HG02798 (cell line): ENCODE data around the gene CYP8B1.

Source experiments
- ATAC-seq: cut with Tn5 transposase; IDR thresholded peaks from one replicate; pipeline ENCODE4 v1.9.1; 2021; ENCODE audit warnings: mild to moderate bottlenecking; ENCODE audit not compliant: unreplicated experiment, poor library complexity

Gene CYP8B1, protein sequence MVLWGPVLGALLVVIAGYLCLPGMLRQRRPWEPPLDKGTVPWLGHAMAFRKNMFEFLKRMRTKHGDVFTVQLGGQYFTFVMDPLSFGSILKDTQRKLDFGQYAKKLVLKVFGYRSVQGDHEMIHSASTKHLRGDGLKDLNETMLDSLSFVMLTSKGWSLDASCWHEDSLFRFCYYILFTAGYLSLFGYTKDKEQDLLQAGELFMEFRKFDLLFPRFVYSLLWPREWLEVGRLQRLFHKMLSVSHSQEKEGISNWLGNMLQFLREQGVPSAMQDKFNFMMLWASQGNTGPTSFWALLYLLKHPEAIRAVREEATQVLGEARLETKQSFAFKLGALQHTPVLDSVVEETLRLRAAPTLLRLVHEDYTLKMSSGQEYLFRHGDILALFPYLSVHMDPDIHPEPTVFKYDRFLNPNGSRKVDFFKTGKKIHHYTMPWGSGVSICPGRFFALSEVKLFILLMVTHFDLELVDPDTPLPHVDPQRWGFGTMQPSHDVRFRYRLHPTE

DNA sequence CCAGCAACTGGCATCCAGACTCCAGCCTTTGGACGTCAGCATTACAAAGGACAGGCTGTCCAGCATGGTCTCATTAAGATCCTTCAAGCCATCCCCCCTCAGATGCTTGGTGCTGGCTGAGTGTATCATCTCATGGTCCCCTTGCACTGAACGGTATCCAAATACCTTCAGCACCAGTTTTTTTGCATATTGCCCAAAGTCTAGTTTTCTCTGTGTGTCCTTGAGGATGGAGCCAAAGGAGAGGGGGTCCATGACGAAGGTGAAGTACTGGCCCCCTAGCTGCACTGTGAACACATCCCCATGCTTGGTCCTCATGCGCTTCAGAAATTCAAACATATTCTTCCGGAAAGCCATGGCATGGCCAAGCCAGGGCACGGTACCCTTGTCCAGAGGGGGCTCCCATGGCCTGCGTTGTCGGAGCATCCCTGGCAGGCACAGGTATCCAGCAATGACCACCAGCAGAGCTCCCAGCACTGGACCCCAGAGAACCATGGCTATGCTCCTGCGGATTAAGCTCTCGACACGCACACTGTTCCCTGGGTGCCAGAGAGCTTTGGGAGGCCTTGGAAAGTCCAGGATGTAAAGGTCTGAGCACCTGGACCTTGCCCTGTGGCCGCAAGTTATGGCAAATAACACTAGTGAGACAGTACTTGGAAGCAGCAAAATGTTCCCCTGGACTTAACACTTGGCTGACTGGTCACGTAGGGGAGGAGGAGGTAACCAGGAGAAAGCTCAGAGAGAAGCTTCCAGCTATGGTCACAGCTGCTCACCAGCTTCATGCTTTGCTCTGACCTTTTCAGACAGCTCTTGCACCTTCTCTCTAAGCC, at the start of gene CYP8B1:
Gene CYP8B1, minus strand, starts transcription at position 555 of the 827 bp plus-strand sequence. Its CDS starts 63 bp downstream, at position 492.
- ATAC-seq, result no peak

DNA sequence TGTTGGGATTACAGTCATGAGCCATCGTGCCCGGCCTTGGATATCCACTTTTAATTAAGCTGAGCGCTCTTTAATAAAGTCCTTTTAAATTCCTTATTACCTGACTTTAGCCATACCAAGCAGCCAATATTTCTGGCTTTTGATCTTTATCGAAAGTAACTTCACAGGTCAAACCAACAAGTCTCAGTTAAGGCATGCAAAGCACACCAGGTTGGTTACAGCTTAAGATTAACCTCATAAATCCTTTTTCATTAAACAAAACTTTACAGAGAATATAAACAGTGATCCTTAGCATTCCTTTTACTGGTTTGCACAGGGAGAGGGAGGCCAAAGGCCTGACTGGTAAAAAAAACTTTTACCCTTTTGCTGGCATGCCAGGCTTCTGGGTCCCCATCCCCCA, 47.9 kb upstream of the CYP8B1 start:
- no peak for ATAC-seq

DNA sequence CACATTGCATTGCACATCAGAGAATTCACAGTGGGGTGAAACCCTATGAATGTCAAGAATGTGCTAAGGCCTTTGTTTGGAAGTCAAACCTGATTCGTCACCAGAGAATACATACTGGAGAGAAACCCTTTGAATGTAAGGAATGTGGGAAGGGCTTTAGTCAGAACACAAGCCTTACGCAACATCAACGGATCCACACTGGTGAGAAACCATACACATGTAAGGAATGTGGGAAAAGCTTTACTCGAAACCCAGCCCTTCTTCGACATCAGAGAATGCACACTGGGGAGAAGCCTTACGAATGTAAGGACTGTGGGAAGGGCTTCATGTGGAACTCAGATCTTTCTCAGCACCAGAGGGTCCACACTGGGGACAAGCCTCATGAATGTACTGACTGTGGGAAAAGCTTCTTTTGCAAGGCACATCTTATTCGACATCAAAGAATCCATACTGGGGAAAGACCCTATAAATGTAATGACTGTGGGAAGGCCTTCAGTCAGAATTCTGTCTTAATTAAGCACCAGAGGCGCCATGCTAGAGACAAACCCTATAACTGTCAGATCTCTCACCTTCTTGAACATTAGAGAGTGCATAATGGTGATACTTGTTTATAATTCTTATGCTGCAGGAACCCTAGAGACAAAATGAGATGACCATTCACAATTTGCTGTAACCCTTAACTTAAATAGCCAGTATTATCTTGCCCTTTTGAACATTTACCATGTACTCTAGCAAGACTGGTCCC, 39.3 kb upstream of the CYP8B1 start:
- ATAC-seq, result no peak

DNA sequence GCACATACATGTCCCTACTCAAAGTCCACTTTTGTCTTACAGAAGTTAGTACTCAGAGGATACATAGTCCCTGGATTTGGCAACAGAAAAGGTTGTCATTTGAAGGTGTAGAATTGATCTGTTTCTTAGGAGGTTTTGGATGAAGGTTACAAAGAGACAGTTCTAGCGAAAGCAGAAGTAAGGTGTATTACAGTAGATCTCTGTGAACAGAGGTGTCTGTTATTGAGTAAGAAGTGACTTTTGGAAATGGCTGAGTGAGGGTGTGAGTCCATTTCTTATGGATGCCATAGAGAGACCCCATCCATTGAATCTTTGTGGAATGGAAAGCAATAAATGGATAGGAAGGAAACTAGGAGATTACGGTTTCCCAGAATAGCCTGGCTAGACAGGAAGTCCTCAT, 35.9 kb upstream of the CYP8B1 start:
- no peak for ATAC-seq

DNA sequence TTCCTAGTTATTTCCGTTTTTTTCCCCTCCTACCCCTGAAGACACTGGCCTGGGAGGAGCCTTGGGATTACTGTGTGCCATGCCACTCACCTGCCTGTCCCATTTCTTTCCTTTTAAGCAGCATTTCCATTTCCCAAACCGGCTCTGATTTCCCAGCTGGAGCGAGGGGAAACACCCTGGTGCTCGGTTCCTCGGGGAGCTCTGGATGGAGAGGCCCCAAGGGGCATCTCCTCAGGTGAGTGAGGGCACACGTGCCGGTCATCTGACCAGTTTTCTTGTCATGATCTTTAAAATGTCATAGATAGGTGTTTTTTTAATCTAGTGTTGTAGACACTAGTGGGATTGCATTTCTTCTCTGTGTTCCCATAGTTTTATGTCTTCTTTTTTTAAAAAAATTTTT, 33.0 kb upstream of the CYP8B1 start:
- no peak for ATAC-seq

DNA sequence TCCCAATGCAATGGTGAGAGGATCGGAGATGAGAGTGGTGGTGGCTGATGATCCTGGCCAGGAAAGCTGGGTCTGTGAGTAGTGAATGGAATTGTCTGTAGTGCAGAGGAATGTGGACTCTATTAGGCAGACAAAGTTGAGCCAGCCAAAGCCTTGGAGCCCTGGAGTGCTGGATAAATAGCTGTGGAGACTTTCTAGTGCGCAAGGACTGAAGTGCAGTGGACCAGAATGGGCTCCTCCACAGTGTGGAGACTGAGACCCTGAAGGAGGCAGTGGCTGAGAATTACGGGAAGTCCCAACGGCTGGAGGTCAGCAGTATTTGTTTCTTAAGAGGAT, 31.1 kb upstream of the CYP8B1 start:
- ATAC-seq, result no peak

DNA sequence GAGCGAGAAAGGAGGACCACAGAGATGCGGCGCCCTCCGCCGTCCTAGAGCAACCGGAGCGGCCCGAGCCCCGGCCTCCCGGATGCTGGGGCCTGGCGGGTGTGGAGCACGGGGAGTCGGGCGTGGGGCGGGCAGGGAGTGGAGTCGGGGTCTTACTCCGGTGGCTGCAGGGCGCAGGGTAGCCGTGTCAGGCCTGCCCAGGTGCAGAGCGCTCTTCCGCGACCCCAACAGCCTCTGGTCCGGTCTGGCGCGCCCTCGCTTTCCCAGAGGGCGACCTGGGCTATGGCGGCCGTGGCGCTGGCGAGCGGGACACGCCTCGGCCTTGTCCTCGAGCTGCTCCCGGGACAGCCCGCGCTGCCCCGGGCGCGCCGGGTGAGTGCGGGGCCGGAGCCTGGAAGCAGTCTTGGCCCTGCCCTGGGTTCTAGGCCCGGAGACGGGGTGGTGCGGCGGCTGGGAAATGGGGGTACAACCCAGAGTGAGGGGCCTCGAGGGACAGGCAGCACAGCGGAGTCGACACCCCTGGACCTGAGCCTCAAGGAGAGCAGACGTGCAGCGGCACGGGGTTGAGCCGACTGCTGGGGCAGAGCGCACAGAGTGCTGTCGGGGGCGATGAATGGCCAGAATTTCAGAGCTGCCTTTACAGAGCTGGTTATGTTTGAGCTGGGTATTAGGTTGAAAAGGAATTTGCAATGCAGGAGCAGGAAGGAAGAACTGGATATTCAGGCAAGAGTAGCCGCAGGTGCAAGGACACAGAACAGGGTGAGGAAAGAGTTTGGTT, 30.6 kb upstream of the CYP8B1 start, which contains the start of gene ZNF662:
Gene ZNF662, plus strand, starts transcription at position 73 of the 778 bp plus-strand sequence. CDS start 1,973 bp downstream, outside the sequence.
- no peak for ATAC-seq

DNA sequence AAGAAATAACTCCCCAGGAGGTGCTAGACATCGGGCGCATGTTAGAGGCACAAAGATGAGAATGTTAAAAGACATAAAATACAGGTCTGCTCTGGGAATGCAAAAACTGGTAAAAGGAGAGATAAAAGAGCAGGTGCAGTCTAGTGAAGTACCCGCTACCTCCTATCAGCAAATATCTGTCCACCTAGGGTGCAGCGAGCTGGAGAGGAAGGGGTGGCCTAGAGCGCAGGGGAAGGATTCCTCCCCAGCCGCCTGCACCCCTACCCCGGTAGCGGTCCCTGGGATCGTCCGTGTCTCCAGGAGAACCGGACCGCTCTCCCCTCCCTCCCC, 30.0 kb upstream of the CYP8B1 start:
- ATAC-seq, result no peak

DNA sequence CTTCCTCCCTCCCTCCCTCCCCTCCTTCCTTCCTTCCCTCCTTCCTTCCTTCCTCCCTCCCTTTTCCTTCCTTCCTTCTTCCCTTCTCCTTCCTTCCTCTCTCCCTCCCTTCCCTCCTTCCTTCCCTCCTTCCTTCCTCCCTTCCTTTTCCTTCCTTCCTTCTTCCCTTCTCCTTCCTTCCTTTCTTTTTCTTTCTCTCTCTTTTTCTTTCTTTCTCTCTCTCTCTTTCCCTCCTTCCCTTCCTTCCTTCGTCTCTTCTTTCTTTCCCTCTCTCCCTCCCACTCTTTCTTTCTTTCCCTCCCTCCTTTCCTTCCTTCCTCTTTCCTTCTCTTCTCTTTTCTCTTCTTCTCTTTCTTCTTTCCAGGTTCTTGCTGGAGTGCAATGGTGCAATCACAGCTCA, 28.4 kb upstream of the CYP8B1 start:
- no peak for ATAC-seq

DNA sequence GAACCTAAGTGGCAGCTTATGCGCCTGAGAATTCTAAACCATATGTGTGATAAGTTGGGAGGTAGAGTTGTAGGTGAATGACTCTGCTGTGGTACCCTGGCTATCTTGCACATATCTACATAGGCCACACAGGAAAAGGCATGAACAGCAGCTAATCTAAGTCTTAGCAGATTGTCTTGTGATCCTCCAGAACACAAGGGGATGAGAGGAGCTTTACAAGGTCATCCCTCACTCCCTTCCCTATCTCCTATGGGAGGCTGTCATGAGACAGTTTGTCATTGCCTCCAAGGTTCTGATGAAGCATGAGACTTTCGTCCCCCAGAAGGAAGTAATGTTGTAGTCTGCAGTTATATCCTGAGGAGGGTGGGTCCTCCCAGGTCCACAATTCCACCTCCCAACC, 26.6 kb upstream of the CYP8B1 start:
- ATAC-seq, result no peak

DNA sequence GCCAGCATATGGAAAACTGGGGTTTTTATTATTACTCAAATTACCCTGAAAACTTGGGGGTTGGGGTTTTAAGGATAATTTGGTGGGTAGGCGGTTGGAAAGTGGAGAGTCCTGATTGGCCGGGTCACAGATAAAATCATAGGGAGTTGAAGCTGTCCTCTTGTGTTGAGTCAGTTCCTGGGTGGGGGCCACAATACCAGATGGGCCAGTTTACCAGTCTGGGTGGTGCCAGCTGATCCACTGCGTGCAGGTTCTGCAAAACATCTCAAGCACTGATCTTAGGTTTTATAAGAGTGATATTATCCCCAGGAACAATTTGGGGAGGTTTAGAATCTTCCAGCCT, 25.4 kb upstream of the CYP8B1 start:
- no peak for ATAC-seq

DNA sequence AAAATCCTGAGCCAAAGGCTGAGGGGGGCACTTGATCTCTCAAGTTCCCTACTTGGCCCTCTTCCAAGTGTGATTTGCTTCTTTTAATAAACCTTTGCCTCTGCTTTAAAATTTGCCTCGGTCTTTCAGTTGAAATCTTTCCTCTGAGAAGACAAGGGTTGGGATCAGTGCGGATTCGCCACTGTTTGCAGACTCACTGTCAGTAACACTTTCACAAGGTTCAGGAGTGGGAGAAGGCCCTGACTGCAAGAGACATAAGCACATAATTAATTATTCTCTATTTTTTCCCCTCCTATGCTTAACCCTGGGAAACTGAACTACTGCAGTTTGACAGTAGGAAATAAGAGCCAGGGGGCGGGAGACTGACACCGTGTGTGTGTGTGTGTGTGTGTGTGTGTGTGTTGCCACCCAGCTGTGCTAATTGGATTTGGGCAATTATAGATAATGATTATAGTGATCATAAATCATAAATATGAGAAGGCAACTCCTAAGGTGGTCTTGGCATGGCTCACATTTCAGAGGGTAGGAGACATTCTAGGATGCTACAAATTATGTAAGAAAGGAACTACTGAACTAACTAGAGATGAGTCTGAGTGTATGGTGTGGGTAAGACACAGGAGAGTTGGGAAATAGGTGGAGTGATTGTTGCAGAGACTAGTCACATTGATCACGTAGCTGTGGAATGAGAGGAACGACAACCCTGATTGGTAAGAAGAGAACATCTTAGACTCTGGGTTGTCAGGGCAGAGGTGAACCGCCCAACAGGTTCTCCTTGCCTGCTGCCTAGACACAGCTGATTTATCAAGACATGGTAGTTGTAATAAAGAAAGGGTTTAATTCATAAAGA, 24.8 kb upstream of the CYP8B1 start:
- ATAC-seq, result no peak

DNA sequence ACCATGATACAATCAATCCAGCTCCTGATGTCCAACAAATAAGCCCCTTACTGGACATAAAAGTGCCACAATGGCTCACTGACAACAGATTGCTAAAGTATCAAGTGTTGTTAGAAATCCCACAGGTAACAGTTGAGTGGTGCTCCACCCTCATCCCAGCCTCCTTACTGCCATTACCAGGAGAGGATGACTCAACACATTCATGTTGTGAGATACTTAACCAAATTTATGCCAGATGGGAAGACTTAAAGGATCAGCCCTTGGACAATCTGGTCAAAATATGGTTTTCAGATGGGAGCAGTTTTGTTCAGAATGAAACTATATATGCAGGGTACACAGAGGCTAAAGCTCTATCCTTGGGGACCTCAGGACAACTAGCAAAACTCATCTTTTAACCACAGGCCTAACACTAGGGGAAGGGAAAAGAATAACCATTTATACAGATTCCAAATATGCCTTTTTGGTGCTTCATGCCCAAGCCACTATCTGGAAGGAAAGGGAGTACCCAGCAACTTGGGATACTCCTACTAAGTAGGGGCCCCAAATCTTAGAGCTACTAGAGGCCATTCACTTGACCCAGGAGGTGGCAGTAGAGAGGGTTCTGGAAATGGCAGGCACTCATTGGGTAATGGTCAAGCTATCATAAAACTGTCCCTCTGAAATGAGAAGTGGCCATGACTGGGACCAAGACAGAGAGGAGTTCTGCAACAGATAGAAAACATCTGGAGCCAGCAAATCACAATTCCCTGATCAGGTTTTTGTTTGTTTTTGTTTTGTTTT, 23.4 kb upstream of the CYP8B1 start:
- no peak for ATAC-seq

DNA sequence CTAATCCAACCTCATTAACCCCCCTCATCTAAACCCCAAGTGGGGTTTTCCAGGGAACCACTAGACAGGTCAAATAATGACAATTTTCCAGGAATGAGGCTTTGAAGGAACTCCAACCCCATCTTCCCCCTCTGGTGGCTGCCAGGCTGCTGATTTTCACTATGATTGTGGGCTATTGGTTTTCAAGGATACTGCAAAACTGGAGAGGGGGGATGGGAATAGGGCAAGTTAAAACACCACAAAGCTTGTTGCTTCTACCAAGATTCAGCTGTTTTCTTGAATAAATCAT, 19.8 kb upstream of the CYP8B1 start:
- ATAC-seq, result no peak

DNA sequence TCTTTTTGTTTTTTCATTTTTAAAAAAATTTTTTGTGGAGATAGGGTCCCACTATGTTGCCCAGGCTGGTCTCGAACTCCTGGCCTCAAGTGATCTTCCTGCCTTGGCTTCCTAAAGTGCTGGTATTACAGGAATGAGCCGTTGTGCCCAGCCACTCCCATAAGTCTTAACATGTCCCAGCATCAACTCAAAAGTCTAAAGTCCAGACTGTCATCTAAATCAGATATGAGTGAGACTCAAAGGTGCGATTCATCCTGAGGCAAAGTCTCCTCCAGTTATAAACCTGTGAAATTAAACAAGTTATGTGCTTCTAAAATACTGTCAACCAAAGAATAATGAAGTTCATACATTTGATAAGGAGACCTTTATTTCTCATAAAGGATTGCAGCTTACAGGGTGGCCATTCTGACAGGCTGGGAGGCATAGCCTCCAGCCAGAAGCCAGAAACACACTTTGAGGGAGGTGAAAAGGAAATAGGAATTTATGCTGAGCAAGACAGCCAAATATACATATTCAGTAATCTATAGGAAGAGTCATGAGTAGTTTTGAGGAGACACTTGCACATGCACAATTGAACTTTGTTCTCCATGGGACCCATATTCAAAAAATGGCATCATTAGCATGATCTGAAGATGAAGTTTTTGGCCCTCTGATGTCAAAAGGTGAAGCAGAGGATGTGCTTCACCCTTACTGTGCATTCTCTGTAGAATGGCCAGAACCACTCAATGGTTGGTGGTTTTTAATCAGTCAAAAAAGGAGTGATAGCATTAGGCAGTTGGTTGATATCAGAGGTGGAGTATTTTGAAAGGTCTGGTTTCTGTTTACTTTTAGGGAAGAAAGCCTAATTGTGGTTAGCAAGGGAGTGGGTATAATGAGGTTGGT, 19.3 kb upstream of the CYP8B1 start:
- ATAC-seq, result no peak

DNA sequence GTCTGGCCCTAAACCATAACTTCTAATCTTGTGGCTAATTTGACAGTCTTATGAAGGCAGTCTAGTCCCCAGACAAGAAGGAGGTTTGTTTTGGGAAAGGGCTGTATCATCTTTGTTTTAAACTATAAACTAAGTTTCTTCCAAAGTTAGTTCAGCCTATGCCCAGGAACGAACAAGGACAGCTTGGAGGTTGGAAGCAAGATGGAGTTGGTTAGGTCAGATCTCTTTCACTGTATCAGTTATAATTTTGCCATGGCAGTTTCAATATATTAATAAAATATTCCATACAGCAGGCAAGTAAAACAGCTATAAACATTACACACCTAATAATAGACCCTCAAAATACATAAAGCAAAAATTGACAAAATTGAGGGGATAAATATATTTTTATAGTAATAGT, 17.1 kb upstream of the CYP8B1 start:
- no peak for ATAC-seq

DNA sequence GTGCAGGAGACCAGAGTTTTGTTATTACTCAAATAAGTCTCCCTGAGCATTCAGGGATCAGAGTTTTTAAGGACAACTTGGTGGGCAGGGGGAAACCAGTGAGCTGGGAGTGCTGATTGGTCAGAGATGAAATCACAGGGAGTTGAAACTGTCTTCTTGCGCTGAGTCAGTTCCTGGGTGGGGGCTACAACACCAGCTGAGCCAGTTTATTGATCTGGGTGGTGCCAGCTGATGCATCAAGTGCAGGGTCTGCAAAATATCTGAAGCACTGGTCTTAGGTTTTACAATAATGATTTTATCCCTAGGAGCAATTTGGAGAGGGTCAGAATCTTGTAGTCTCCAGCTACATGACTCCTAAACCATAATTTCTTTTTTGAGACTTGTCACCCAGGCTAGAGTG, 16.5 kb upstream of the CYP8B1 start:
- ATAC-seq, result no peak

DNA sequence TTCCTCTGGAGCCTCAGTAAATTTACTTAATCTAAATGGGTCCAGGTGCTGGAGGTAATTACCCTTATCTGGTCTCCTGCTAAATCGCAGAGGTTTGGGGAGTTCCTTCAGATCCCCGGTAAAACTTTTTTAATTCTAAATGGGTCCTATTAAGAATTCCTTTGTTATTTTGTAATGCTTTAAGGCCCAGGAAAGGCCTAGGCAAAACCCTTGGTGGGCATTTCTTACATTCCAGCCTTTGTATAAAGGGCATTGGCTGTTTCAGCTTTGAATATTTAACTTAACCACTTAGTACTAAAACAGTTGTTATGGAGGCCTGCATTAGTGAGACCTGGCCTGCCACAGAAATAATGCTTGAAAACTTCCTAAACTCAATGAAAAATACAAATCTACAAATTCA, 15.4 kb upstream of the CYP8B1 start:
- no peak for ATAC-seq
